HG02642 (cell line): ENCODE data around the gene SMTN.
"Not testable (repeated sequence)": the region's sequence is repeated elsewhere in the genome, so short reads cannot be mapped to it uniquely, and the experiment has no call there.

ENCODE experiments used
- ATAC-seq: cut with Tn5 transposase; IDR thresholded peaks from one replicate; pipeline ENCODE4 v1.9.1; 2021; ENCODE audit warnings: mild to moderate bottlenecking; ENCODE audit not compliant: unreplicated experiment, poor library complexity

SMTN gene

DNA sequence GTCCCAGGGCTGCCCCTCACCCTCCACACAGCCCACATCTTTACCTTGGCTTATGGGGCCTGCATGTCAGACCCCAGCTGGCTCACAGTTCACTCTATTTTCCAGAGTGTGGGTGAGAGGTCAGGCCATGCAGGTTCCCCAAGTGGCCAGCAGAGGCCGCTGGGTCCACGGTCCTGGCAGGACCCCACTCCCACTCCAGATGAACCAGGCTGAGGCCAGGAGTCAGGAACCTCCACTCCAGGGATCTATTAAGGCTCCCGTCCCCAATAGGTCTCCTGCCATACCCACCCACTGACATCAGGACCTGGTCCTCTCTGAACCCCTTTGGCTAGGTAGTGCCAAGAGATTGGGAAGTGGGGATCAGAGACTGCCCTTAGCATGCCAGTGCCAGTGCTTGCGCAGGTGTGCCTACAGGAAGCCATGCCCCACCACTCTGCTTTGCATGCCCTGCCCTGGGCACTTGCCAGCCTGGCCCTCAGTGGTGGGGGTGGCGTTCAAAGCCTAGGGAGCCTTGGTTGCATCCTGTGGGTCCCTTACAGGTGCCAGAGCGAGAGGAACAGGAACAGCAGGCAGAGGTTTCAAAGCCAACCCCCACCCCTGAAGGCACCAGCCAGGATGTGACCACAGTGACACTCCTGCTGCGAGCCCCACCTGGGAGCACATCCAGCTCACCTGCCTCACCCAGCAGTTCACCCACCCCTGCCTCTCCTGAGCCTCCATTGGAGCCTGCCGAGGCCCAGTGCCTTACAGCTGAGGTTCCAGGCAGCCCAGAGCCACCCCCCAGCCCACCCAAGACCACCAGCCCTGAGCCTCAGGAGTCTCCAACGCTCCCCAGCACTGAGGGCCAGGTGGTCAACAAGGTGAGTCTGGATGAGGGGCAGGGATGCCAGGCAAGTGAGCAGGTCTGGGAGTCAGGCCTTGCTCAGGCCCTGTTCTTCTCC lies 8.3 kb downstream of the SMTN start:
- no peak for ATAC-seq

- no peak for ATAC-seq
These were observed 9.3 kb downstream of the SMTN start for GRCh38 chr22:31090217-31091085.

GRCh38 chr22:31091106-31091975 lies 10.2 kb downstream of the SMTN start:
- no peak for ATAC-seq

- no peak for ATAC-seq
These were observed 11.0 kb downstream of the SMTN start for GRCh38 chr22:31092161-31092560.

DNA sequence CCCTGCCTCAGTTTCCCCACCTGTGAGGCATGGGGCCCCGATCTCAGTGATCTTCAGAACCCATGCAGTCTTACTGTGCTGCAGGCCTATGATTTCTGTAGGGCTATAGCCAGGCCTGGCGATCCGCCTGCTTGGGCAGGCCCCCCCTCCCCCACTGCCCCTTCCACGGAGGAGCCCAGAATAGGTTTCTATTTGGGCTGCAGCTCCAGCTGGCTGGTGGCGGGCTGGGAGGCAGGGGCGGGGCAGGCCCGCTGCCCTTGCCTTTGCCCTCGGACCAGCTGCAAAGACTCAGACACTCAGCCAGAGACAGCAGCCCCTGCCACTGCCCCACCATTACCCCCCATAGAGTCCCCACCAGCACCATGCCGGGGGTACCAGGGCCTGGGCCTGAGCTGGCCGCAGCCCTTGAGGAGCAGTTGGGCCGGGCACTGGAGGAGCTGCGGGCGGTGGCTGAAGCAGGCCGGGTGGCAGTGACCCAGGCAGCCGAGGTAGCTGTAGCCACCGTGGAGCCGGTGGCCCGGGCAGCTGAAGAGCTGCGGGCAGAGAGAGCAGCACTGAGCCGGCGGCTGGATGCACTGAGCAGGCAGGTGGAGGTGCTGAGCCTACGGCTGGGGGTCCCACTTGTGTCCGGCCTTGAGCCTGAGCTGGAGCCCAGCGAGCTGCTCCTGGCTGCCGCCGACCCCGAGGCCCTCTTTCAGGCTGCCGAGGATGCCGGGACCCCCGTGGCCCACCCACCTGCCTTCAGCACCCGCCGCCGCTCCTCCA lies 12.2 kb downstream of the SMTN start:
- ATAC-seq: no peak

- ATAC-seq: no peak
These were observed 13.0 kb downstream of the SMTN start for GRCh38 chr22:31094021-31094551.

GRCh38 chr22:31094741-31095140 lies 13.6 kb downstream of the SMTN start:
- no peak for ATAC-seq

GRCh38 chr22:31095637-31096249 lies 14.6 kb downstream of the SMTN start:
- no peak for ATAC-seq

DNA sequence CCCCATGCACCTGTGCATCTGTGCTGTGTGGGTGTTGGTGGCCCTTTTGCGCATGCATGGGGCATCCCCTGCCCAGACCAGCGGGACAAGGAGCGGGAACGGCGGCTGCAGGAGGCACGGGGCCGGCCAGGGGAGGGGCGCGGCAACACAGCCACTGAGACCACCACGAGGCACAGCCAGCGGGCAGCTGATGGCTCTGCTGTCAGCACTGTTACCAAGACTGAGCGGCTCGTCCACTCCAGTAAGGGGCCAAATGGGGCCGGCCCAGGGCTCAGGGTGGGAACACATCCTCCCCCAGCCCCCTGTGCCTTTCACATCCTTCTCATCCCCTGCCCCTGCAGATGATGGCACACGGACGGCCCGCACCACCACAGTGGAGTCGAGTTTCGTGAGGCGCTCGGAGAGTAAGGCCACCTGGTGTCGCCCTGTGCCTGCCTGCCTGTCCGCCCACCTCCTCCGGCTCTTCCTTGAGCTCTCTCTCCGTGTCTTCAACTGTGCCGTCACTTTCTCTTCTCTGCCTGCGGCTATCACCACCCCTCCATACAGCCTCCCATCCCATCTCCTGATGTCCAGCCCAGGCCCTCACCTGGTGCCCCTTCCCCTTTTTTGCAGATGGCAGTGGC lies 15.7 kb downstream of the SMTN start:
- ATAC-seq: no peak

DNA sequence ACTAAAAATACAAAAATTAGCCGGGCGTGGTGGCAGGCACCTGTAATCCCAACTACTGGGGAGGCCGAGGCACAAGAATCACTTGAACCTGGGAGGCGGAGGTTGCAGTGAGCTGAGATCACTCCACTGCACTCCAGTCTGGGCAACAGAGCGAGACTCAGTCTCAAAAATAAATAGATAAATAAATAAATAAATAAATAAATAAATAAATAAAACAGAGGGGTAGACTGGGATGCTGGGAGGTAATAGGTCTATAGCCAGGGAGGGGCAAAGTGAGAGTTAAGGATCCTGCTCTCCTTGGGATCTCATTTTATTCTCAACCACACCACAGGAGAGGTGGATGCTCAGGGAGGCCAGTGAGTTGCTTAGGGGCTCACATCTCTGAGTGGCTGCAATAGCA lies 16.4 kb downstream of the SMTN start:
- not testable (repeated sequence) for ATAC-seq

GRCh38 chr22:31097941-31098631 lies 17.0 kb downstream of the SMTN start:
- ATAC-seq: no peak

GRCh38 chr22:31098632-31099110 lies 17.6 kb downstream of the SMTN start:
- no peak for ATAC-seq

DNA sequence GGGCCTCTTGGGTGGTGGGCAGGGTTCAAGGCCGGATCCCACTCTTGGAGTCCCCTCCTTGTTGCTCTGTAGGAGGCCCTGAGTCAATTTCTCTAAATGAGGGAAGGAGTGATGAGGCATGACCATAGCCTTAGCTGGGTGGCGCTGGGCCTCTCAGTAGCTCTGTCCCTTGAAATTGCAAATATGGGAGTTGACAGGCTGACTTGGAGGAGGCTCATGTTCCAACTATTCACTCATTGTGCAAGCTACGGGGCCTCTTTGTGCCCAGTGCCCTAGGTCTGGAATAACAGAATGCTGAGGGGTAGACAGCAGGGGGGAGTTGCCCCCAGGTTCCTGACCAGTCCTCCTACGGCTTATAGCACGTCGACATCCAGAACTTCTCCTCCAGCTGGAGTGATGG lies 18.3 kb downstream of the SMTN start:
- ATAC-seq: no peak

DNA sequence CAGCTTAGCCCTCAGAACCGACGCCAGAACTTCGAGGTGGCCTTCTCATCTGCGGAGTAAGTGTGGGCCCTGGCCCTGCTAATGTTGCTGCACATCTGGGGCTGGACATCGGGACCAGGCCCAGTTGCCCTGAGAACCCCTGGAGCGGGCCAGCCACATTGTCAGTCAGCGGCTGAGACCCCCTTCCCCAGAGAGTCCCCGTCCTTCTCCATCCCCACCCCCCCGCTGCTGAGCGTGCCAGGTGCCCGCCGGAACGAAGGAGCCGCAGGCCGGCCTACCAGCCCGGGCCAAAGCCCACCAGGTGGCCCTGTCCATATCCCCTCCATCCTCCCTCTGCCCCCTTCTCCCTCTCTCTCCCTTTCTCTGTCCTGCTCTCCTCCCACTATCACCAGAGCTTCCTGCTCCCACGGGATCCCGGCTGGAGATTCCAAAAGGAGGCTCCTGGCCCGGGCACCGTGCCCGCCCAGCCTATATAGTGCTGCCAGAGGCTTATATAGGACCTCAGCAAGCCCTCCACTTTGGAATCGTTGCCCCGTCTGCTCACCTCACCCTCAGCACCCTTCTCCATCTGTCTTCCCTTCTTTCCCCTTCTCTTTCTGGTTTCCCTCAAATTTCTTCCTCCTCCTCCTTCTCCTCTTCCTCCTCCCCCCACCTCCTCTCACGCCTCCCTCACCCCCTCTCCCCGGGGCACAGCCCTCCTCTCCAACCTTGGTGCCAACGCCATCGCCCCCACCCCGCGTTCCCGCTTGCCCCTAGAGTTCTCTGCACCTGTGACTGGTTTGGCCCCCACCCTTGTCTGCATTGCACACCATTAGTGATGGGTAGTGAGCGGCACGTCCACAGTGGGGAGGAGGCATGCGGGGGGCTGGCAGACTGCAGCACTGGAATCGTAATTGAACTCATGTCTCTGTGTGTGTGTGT lies 19.0 kb downstream of the SMTN start:
- ATAC-seq: no peak

- no peak for ATAC-seq
These were observed 19.8 kb downstream of the SMTN start for GRCh38 chr22:31100762-31101525.
